ENCODE results near the gene FALEC. TPM values are rescaled to one million over a fixed set of nuclear protein-coding genes. Genes with fewer than 3 reads are reported as not detected.

FALEC gene
- total and polyA plus RNA-seq, 2 experiments from 2014 or later = 1.7 TPM; not detected in 1

Small RNAs within 50 kb of the gene (microRNA-seq; reads per million reads assigned to microRNA genes)
- gene MIR4257 (not detected), gene MIR6878 (not detected)

Small RNAs within 50 kb of the gene (small RNA-seq; reads per million reads assigned to genes)
- gene MIR4257 (ENCODE audit: low replicate concordance) = not detected
- not detected for gene RN7SL473P (ENCODE audit: low replicate concordance)
- 0.22 reads per million for gene RN7SL600P (ENCODE audit: low replicate concordance)

Other genes starting within 250 kb of the FALEC start
- gene APH1A, start 246.7 kb upstream of the FALEC start, total RNA-seq (2014; rRNA removed; shearing (Covaris generic)) = 82.7 and 85.3 TPM in 2 replicates
- 16.5 and 17.7 TPM in 2 replicates for gene APH1A, start 246.7 kb upstream of the FALEC start, polyA plus RNA-seq (2016; fragmentation: Nextera tagmentation; extraction: Ambion mirVana)
- gene C1orf54, start 243.0 kb upstream of the FALEC start, total RNA-seq (2014; rRNA removed; shearing (Covaris generic)) = 6.6 and 18.5 TPM in 2 replicates
- gene C1orf54, start 243.0 kb upstream of the FALEC start, polyA plus RNA-seq (2016; fragmentation: Nextera tagmentation; extraction: Ambion mirVana) = 35.5 and 39.4 TPM in 2 replicates
- gene CIART, start 233.2 kb upstream of the FALEC start, total RNA-seq (2014; rRNA removed; shearing (Covaris generic)) = 6.6 and 9.3 TPM in 2 replicates
- 16.4 and 16.6 TPM in 2 replicates for gene CIART, start 233.2 kb upstream of the FALEC start, polyA plus RNA-seq (2016; fragmentation: Nextera tagmentation; extraction: Ambion mirVana)
- gene MRPS21, start 221.9 kb upstream of the FALEC start, total RNA-seq (2014; rRNA removed; shearing (Covaris generic)) = 51.2 and 51.7 TPM in 2 replicates
- gene MRPS21, start 221.9 kb upstream of the FALEC start, polyA plus RNA-seq (2016; fragmentation: Nextera tagmentation; extraction: Ambion mirVana) = 313 and 335 TPM in 2 replicates
- gene PRPF3, start 194.2 kb upstream of the FALEC start, total RNA-seq (2014; rRNA removed; shearing (Covaris generic)) = 51.0 and 55.9 TPM in 2 replicates
- 28.7 and 34.3 TPM in 2 replicates for gene PRPF3, start 194.2 kb upstream of the FALEC start, polyA plus RNA-seq (2016; fragmentation: Nextera tagmentation; extraction: Ambion mirVana)
- gene RPRD2, start 151.6 kb upstream of the FALEC start, total RNA-seq (2014; rRNA removed; shearing (Covaris generic)) = 18.0 and 20.4 TPM in 2 replicates
- gene RPRD2, start 151.6 kb upstream of the FALEC start, polyA plus RNA-seq (2016; fragmentation: Nextera tagmentation; extraction: Ambion mirVana) = 12.7 and 16.8 TPM in 2 replicates
- gene TARS2, start 28.3 kb upstream of the FALEC start, total RNA-seq (2014; rRNA removed; shearing (Covaris generic)) = 27.1 and 28.4 TPM in 2 replicates
- 19.5 and 20.3 TPM in 2 replicates for gene TARS2, start 28.3 kb upstream of the FALEC start, polyA plus RNA-seq (2016; fragmentation: Nextera tagmentation; extraction: Ambion mirVana)
- gene ECM1, start 7.6 kb upstream of the FALEC start, total RNA-seq (2014; rRNA removed; shearing (Covaris generic)) = 0.43 and 1.1 TPM in 2 replicates
- 0.30 and 0.74 TPM in 2 replicates for gene ECM1, start 7.6 kb upstream of the FALEC start, polyA plus RNA-seq (2016; fragmentation: Nextera tagmentation; extraction: Ambion mirVana)
- gene ADAMTSL4, start 33.7 kb downstream of the FALEC start, total RNA-seq (2014; rRNA removed; shearing (Covaris generic)) = 3.6 and 5.3 TPM in 2 replicates
- gene ADAMTSL4, start 33.7 kb downstream of the FALEC start, polyA plus RNA-seq (2016; fragmentation: Nextera tagmentation; extraction: Ambion mirVana) = 4.6 and 5.8 TPM in 2 replicates
- gene MCL1, start 63.9 kb downstream of the FALEC start, total RNA-seq (2014; rRNA removed; shearing (Covaris generic)) = 237 and 244 TPM in 2 replicates
- gene MCL1, start 63.9 kb downstream of the FALEC start, polyA plus RNA-seq (2016; fragmentation: Nextera tagmentation; extraction: Ambion mirVana) = 46.7 and 55.3 TPM in 2 replicates
- gene ENSA, start 113.9 kb downstream of the FALEC start, total RNA-seq (2014; rRNA removed; shearing (Covaris generic)) = 143 and 200 TPM in 2 replicates
- 114 and 121 TPM in 2 replicates for gene ENSA, start 113.9 kb downstream of the FALEC start, polyA plus RNA-seq (2016; fragmentation: Nextera tagmentation; extraction: Ambion mirVana)
- 28.9 and 29.6 TPM in 2 replicates for gene GOLPH3L, start 181.4 kb downstream of the FALEC start, total RNA-seq (2014; rRNA removed; shearing (Covaris generic))
- gene GOLPH3L, start 181.4 kb downstream of the FALEC start, polyA plus RNA-seq (2016; fragmentation: Nextera tagmentation; extraction: Ambion mirVana) = 23.5 and 24.6 TPM in 2 replicates
- not detected in 2 replicates for gene HORMAD1, start 205.1 kb downstream of the FALEC start, total RNA-seq (2014; rRNA removed; shearing (Covaris generic))
- not detected in 2 replicates for gene HORMAD1, start 205.1 kb downstream of the FALEC start, polyA plus RNA-seq (2016; fragmentation: Nextera tagmentation; extraction: Ambion mirVana)

All from GM23338 (cell line).